GM12873 (cell line): ENCODE data around the gene PSME4.

Source experiments
- CTCF ChIP-seq: IDR thresholded peaks from 2 replicates; pipeline ENCODE4 v1.5.1; 2012; ENCODE audit warnings: low read depth, mild to moderate bottlenecking, moderate library complexity, low read length, control low read depth; ENCODE audit not compliant: insufficient read depth; ENCODE audit errors: missing control alignments

The PSME4 gene

GRCh38 chr2:53818854-53819435 lies 151.8 kb downstream of the PSME4 start:
- no peak for TF ChIP-seq CTCF
